ENCODE results near the gene SNPH.

DNA sequence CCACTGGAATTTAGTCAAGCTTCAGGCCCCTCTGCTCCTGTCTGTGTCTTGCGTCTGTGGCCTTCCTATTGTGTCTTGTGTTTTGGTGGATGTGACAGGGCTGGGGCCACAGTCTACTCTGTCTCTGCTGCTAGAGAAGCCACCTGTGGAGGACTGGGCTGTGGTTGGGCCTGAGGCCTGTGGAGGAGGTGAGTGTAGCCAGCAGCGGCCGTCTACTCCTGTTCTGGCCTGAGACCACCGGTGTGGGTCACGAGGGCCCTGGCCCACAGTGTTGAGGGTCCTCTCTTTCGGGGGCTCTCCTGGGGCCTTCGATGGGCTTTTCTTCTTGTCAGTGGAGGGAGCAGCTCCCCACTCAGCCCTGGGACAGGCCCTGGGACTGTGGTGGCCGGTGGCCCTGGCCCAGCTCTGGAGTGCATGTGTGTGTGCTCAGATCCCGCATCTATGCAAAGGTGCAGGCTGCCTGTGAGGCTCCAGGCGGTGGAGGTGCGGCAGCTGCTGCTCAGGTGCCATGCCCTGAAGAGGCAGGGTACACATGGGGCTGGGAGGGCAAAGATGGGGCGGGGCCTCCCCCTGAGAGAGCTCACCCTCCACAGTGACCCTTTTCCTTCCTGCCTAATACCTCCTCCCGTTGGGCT lies 42.1 kb downstream of the SNPH start:
- TF ChIP-seq, protein P1, sequence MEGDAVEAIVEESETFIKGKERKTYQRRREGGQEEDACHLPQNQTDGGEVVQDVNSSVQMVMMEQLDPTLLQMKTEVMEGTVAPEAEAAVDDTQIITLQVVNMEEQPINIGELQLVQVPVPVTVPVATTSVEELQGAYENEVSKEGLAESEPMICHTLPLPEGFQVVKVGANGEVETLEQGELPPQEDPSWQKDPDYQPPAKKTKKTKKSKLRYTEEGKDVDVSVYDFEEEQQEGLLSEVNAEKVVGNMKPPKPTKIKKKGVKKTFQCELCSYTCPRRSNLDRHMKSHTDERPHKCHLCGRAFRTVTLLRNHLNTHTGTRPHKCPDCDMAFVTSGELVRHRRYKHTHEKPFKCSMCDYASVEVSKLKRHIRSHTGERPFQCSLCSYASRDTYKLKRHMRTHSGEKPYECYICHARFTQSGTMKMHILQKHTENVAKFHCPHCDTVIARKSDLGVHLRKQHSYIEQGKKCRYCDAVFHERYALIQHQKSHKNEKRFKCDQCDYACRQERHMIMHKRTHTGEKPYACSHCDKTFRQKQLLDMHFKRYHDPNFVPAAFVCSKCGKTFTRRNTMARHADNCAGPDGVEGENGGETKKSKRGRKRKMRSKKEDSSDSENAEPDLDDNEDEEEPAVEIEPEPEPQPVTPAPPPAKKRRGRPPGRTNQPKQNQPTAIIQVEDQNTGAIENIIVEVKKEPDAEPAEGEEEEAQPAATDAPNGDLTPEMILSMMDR (IDR thresholded peaks at IDR 0.05; ENCODE audit: low read depth, low read length): no peak
- TF ChIP-seq POLR2A (IDR thresholded peaks at IDR 0.05; ENCODE audit: extremely low read depth, insufficient read length) (no peak), MYC (IDR thresholded peaks at IDR 0.05; ENCODE audit: low read depth, low read length) (no peak)
- TF ChIP-seq, protein P2, sequence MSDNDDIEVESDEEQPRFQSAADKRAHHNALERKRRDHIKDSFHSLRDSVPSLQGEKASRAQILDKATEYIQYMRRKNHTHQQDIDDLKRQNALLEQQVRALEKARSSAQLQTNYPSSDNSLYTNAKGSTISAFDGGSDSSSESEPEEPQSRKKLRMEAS (IDR thresholded peaks at IDR 0.05; ENCODE audit: low read depth, low read length): no peak

All from NB4 (cell line).